ENCODE data around the gene APOA1.
A peak's percentile ranks its signal among the peaks of the same experiment; 100 is the strongest.
"Not testable (repeated sequence)": the region's sequence is repeated elsewhere in the genome, so short reads cannot be mapped to it uniquely, and the experiment has no call there.

APOA1 gene

DNA sequence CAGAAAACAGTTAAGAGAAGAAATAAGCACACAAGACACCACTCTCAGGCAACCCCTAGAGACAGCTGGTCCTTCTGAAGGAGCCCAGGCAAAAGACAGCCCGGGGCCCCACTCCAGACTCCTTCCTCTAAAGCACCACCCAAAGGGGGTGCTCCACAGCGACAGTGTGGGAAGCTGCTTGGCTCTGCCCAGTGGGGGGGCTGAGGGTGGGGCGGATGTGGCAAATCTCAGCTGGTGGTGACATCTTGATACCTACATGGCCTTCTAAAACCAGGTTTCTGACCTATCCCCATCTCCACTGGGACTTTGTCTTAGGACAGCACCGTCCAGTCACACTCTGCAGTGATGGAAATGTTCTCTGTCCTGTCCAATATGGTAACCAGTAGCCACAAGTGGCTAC lies 10.2 kb upstream of the APOA1 start:
- Mint-ChIP-seq H3K27ac (no peak overlapping the region), H3K9me3 (no peaks in the 10 kb centered on the region), H3K4me3 (no peak overlapping the region), H3K36me3 (peaks cover 85% of the 10 kb centered on the region), H3K4me1 (peaks cover 31% of the 10 kb centered on the region)
- DNase-seq (ENCODE audit: low spot score in 2 of 2) (no peak), ATAC-seq (no peak)

GRCh38 chr11:116844722-116845121 lies 7.3 kb upstream of the APOA1 start:
- Mint-ChIP-seq H3K4me1 (peaks cover 9% of the 10 kb centered on the region), H3K4me3 (no peak overlapping the region), H3K36me3 (peaks cover 70% of the 10 kb centered on the region), H3K27ac (no peak overlapping the region), H3K9me3 (no peaks in the 10 kb centered on the region)
- no peak for ATAC-seq
- no peak for DNase-seq (ENCODE audit: low spot score in 2 of 2)

- ATAC-seq: no peak
- Mint-ChIP-seq H3K27ac (peak overlapping the region; percentile 29), H3K9me3 (no peaks in the 10 kb centered on the region), H3K36me3 (peaks cover 59% of the 10 kb centered on the region), H3K4me3 (no peak overlapping the region), H3K4me1 (peaks cover 5% of the 10 kb centered on the region)
- DNase-seq (ENCODE audit: low spot score in 2 of 2): no peak
Measured at GRCh38 chr11:116843661-116844060, 6.2 kb upstream of the APOA1 start.

DNA sequence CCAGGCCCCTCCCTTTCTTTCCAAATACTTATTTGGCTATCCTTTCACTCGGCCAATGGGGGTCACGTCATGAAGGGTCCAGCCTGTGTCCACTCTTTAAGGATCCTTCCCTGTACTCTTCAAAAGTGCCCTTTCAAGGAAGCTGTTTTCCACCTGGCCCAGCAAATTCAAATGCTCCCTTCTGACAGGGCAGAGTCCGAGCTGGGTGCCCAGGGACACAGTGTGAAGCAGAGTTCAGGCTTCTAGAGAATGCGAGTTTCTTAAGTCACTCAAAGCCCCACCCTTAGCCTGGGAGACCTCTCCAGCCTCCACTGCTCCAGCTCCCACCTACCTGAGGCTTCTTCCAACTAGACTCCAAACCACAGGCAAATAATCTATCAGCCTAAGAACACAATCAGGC lies 5.5 kb upstream of the APOA1 start:
- peaks cover 52% of the 10 kb centered on the region for H3K36me3 Mint-ChIP-seq
- no peak overlapping the region for H3K4me3 Mint-ChIP-seq
- H3K4me1 Mint-ChIP-seq: peaks cover 5% of the 10 kb centered on the region
- H3K27ac Mint-ChIP-seq: peak overlapping the region; percentile 29
- ATAC-seq: no peak
- DNase-seq (ENCODE audit: low spot score in 2 of 2): no peak
- H3K9me3 Mint-ChIP-seq: no peaks in the 10 kb centered on the region

- Mint-ChIP-seq H3K9me3 (no peaks in the 10 kb centered on the region), H3K4me1 (peaks cover 5% of the 10 kb centered on the region), H3K4me3 (no peak overlapping the region), H3K27ac (peak overlapping the region; percentile 61), H3K36me3 (peaks cover 47% of the 10 kb centered on the region)
- ATAC-seq: no peak
- no peak for DNase-seq (ENCODE audit: low spot score in 2 of 2)
Measured at GRCh38 chr11:116842117-116842516, 4.7 kb upstream of the APOA1 start.

DNA sequence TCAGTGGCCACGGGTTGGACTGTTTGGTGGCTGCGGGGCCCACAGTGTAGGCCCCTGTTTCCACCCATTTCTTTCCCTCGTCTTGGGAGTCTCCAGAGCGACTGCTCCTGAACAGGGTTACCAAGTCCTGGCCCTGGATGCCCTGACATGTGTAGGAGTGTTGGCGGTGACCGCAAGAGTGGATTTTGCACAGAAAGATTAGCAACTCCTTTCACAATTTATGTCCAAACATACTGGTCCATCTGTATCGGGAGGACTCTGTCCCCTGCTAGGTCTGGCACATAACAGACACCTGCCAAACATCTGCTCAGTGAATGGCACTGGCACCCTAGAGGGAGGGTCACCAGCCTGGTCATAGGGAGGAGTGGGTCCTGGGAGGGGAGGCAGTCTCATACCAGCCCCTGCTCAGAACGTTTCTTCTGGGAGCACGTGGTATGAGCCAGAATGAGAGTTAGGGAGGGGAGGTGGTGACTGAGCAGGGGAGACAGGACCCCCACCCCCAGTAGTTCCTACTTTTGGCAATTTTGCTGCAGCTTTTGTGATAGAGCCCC lies 3.4 kb upstream of the APOA1 start:
- peak overlapping the region; percentile 53 for H3K27ac Mint-ChIP-seq
- ATAC-seq: no peak
- DNase-seq (ENCODE audit: low spot score in 2 of 2): no peak
- no peaks in the 10 kb centered on the region for H3K9me3 Mint-ChIP-seq
- peaks cover 36% of the 10 kb centered on the region for H3K36me3 Mint-ChIP-seq
- H3K4me1 Mint-ChIP-seq: peaks cover 5% of the 10 kb centered on the region
- H3K4me3 Mint-ChIP-seq: no peak overlapping the region

- Mint-ChIP-seq H3K4me1 (peaks cover 9% of the 10 kb centered on the region), H3K36me3 (peaks cover 31% of the 10 kb centered on the region), H3K9me3 (no peaks in the 10 kb centered on the region), H3K4me3 (no peak overlapping the region), H3K27ac (no peak overlapping the region)
- no peak for ATAC-seq
- no peak for DNase-seq (ENCODE audit: low spot score in 2 of 2)
Measured at GRCh38 chr11:116840224-116840745, 2.9 kb upstream of the APOA1 start.

DNA sequence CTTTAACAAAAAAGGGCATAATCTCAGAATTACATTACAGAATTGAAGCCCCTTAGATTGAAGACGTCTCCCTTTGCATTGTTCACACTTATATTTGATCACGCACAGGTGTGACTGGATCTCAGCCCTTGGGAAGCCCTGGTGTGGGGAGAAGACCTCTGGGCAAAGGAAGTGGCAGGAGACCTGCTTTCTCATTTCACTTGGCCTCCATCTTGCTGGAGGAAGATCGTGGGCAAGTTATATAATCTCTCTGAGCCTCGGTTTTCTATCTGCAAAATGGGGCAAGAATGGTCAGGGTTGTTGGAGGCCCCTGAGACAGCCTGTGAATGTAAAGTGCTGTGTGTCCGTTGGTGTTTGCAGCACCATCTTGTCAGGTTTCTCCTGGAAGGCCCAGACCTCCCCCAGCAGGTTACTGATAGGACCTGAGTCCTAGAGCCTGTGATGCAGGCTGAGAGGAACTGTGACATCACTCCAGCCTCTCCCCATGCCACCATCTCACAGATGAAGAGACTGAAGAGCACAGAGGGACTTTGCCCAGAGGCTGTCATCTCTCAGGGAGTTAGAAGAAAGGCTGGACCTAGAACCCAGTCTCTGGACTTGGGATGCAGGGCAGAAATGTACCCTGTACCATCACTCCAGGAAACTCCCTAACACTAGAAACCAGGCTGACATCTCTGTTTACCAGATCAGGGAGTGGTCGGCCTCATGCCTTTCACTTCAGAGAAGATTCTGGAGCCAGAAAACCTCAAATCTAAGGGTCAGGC lies 1.1 kb upstream of the APOA1 start:
- Mint-ChIP-seq H3K27ac (no peak overlapping the region), H3K36me3 (peaks cover 13% of the 10 kb centered on the region), H3K9me3 (no peaks in the 10 kb centered on the region), H3K4me1 (peaks cover 16% of the 10 kb centered on the region), H3K4me3 (no peak overlapping the region)
- no peak for ATAC-seq
- no peak for DNase-seq (ENCODE audit: low spot score in 2 of 2)

GRCh38 chr11:116836632-116836991 lies 810 bp downstream of the APOA1 start:
- H3K36me3 Mint-ChIP-seq: peaks cover 5% of the 10 kb centered on the region
- no peaks in the 10 kb centered on the region for H3K9me3 Mint-ChIP-seq
- no peak for DNase-seq (ENCODE audit: low spot score in 2 of 2)
- H3K4me1 Mint-ChIP-seq: peaks cover 16% of the 10 kb centered on the region
- H3K4me3 Mint-ChIP-seq: peak overlapping the region; percentile 69
- no peak for ATAC-seq
- no peak overlapping the region for H3K27ac Mint-ChIP-seq

DNA sequence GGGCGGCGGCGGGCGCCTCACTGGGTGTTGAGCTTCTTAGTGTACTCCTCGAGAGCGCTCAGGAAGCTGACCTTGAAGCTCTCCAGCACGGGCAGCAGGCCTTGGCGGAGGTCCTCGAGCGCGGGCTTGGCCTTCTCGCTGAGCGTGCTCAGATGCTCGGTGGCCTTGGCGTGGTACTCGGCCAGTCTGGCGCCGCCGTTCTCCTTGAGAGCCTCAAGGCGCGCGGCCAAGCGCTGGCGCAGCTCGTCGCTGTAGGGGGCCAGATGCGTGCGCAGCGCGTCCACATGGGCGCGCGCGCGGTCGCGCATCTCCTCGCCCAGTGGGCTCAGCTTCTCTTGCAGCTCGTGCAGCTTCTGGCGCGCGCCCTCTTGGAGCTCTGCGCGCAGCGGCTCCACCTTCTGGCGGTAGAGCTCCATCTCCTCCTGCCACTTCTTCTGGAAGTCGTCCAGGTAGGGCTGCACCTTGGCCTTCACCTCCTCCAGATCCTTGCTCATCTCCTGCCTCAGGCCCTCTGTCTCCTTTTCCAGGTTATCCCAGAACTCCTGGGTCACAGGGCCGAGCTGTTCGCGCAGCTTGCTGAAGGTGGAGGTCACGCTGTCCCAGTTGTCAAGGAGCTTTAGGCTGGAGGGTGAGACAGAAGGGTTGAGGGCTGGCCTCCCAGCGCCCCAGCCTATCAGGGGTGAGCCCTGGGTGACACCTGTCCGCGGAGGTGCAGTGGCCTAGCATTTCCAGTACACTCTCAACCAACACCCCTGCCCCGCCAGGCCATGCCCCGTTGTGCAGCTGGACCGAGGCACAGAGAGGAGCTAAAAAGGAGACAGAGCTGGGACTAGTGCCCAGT lies 1.4 kb downstream of the APOA1 start:
- DNase-seq (ENCODE audit: low spot score in 2 of 2): peak; percentile 61 to 85
- Mint-ChIP-seq H3K27ac (peak overlapping the region; percentile 40), H3K9me3 (no peaks in the 10 kb centered on the region), H3K4me1 (peaks cover 16% of the 10 kb centered on the region), H3K4me3 (peak overlapping the region; percentile 69), H3K36me3 (peaks cover 5% of the 10 kb centered on the region)
- ATAC-seq: peak; percentile 90

DNA sequence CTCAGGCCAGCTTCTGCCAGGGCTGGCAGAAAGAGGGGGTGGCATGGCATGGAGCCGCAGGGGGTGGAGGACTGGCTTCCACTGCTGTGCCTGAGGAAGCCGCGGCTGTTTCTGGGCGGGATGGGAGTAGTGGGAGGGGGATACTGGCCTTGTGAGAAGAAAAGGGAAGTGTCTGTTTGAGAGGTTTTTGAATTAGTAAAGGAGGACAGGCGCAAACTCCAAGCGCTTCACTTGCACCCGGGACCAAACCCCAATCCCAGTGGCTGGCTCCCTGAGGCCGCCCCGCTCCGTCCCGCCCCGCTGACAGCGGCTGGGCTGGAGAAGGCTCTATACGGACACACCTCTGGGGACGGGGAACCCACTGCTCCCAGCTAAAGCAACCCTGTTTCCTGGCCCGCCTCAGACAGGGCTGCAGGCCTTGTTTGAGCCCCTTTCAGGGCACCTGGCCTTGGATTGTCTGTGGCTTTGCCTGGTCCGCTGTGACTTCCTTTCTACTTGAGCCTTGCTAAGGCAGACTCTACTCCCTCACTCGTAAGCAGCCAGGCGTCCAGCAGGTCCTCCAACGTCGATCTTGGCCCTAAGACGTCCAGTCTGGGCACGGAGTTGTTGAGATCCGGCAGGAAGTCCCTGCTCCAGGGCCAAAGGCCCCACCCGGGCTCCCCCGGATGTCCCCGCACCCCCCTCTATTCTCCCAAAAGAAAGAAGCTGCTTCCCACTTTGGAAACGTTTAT lies 2.2 kb downstream of the APOA1 start:
- H3K36me3 Mint-ChIP-seq: peaks cover 5% of the 10 kb centered on the region
- peak overlapping the region; percentile 69 for H3K4me3 Mint-ChIP-seq
- peak; percentile 2 for ATAC-seq
- H3K27ac Mint-ChIP-seq: peak overlapping the region; percentile 40
- no peaks in the 10 kb centered on the region for H3K9me3 Mint-ChIP-seq
- peaks cover 11% of the 10 kb centered on the region for H3K4me1 Mint-ChIP-seq
- DNase-seq (ENCODE audit: low spot score in 2 of 2): no peak

GRCh38 chr11:116834535-116835041 lies 2.8 kb downstream of the APOA1 start:
- not testable (repeated sequence) for H3K9me3 Mint-ChIP-seq; H3K36me3 Mint-ChIP-seq; DNase-seq (ENCODE audit: low spot score in 2 of 2); ATAC-seq; H3K27ac Mint-ChIP-seq
- Mint-ChIP-seq H3K4me3 (peak overlapping the region; percentile 69), H3K4me1 (peaks cover 11% of the 10 kb centered on the region)

DNA sequence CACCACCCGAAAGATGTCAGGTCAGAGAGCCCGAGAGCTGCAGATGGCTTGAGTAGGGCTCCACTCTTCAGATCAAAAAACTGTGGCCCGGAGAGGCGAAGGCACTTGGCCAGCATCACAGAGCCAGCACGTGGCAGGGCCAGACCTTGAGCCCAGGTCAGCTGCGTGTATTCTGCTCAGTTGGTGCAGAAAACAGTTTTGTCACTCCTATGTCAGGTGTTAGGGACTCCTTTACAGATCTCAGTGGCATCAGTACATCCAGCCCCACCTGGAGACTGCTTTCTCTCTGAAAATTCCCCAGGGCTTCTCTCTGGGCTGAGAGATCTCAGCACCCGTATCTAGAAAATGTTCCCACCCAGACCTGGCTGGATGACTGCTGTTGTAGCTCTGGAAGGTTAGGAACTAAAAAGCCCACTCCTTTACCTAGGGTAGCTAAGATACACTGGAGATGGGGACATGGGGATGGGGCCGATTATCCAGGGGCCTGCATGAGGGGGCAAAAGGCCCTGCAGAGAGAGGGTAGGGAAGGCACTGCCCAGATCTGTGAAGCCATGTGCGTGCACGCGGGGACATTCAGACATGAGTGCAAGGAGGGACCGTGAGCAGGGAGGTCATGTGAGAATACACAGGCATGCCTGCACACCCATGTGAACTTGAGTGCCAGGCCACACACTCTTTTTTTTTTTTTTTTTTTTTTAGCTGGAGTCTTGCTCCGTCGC lies 3.4 kb downstream of the APOA1 start:
- DNase-seq (ENCODE audit: low spot score in 2 of 2) (no peak), ATAC-seq (no peak)
- H3K36me3 Mint-ChIP-seq: peaks cover 5% of the 10 kb centered on the region
- H3K4me3 Mint-ChIP-seq: no peak overlapping the region
- H3K9me3 Mint-ChIP-seq: no peaks in the 10 kb centered on the region
- H3K27ac Mint-ChIP-seq: no peak overlapping the region
- peaks cover 11% of the 10 kb centered on the region for H3K4me1 Mint-ChIP-seq

DNA sequence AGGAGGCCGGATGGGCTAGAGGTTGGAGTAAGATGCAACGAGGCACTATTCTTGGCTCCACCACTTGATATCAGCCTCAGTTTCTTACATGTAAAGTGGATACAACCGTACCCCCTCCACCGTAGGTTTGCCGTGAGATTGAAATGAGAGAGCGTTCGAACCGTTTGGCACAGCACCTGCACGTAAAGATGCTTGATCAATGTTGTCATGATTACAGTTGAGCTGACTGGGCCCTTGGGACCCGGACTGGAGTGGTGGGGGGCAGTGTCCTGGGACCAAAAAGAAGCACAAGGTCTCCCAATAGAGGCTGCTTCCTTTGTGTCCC lies 4.0 kb downstream of the APOA1 start:
- ATAC-seq (no peak), DNase-seq (ENCODE audit: low spot score in 2 of 2) (no peak)
- no peaks in the 10 kb centered on the region for H3K9me3 Mint-ChIP-seq
- H3K36me3 Mint-ChIP-seq: peaks cover 5% of the 10 kb centered on the region
- H3K27ac Mint-ChIP-seq: no peak overlapping the region
- H3K4me1 Mint-ChIP-seq: peaks cover 11% of the 10 kb centered on the region
- H3K4me3 Mint-ChIP-seq: no peak overlapping the region

Measured in stimulated activated effector memory CD8-positive, alpha-beta T cell treated with anti-CD3 and anti-CD28 coated beads, Interleukin-12 subunit alpha, Interleukin-12 subunit beta, amount 100 ng/mL, for 72 hours (primary cell).